GM12865 (cell line): ENCODE data around the gene FOXL3.
"Not testable (repeated sequence)": the region's sequence is repeated elsewhere in the genome, so short reads cannot be mapped to it uniquely, and the experiment has no call there.

Experiments used
- DNase-seq: peaks from one replicate; pipeline ENCODE4 v3.0.0; 2010; ENCODE audit warnings: low read depth
- H3K4me3 ChIP-seq: 2 replicates; pipeline ENCODE4 v1.5.1; 2011; ENCODE audit warnings: mild to moderate bottlenecking, low read depth, low read length, control low read depth
- CTCF ChIP-seq: IDR thresholded peaks from 2 replicates; pipeline ENCODE4 v1.5.1; 2011; ENCODE audit warnings: low read length, control low read depth, low read depth, inconsistent platforms; ENCODE audit not compliant: insufficient read depth; ENCODE audit errors: missing control alignments

The FOXL3 gene

GRCh38 chr7:335358-336148 is 45.6 kb downstream of the FOXL3 start:
- no peak for TF ChIP-seq CTCF
- no peak overlapping the region for H3K4me3 ChIP-seq
- no peak for DNase-seq

GRCh38 chr7:336149-336533 is 46.2 kb downstream of the FOXL3 start:
- DNase-seq, result not testable (repeated sequence)

GRCh38 chr7:336810-337566 is 47.0 kb downstream of the FOXL3 start:
- no peak overlapping the region for H3K4me3 ChIP-seq
- TF ChIP-seq CTCF, result no peak
- no peak for DNase-seq

More at GRCh38 chr7:336149-336533, 46.2 kb downstream of the FOXL3 start:
- not testable (repeated sequence) for H3K4me3 ChIP-seq

- no peak for DNase-seq
- no peak overlapping the region for H3K4me3 ChIP-seq
- TF ChIP-seq CTCF, result no peak
These were observed 47.6 kb downstream of the FOXL3 start for GRCh38 chr7:337567-337951.

- no peak for DNase-seq
- TF ChIP-seq CTCF, result no peak
- no peak overlapping the region for H3K4me3 ChIP-seq
These were observed 48.5 kb downstream of the FOXL3 start for GRCh38 chr7:338295-339061.

- TF ChIP-seq CTCF, result no peak
- DNase-seq, result no peak
- no peak overlapping the region for H3K4me3 ChIP-seq
These were observed 49.0 kb downstream of the FOXL3 start for GRCh38 chr7:339062-339342.

GRCh38 chr7:339696-340095 is 49.7 kb downstream of the FOXL3 start:
- TF ChIP-seq CTCF, result no peak
- no peak for DNase-seq
- H3K4me3 ChIP-seq, result no peak overlapping the region
